H1 (cell line): ENCODE measurements around the gene MPND. TPM values are rescaled to one million over a fixed set of nuclear protein-coding genes. Genes with fewer than 3 reads are reported as not detected.

Experiments
- POU5F1 ChIP-seq: IDR thresholded peaks from 2 replicates; pipeline ENCODE4 v1.6.1; 2011; ENCODE audit warnings: low read depth, mild to moderate bottlenecking, low read length, moderate library complexity
- polyA plus RNA-seq, 7 experiments: library from polyadenylated mRNA; depleted of rRNA in 3 of 7; stranded (reverse) in 5 of 7; unstranded in 2 of 7; fragments of >200 nt in 5 of 7; fragments of 200-250 nt in 2 of 7; gene quantifications; 1 replicate in 5 of 7; 2 replicates in 1 of 7; 4 replicates in 1 of 7; pipeline versions ENCODE4 v1.2.1 to v1.2.3, GENCODE V29; 2011 to 2013; ENCODE audit warnings: missing spikeins in 2 of 7, mixed read lengths in 2 of 7
- total RNA-seq: library from RNA; stranded (reverse); fragmentation: NEBNext Ultra II Directional; extraction: Animal tissue kit (Norgen Biotek cat#: 25700); gene quantifications from 2 replicates; pipeline ENCODE4 v1.2.1, GENCODE V29; 2021

The MPND gene
- total and polyA plus RNA-seq, 2 of the 8 experiments (the other 6 are each of a cell fraction or from before 2014, with no cell fraction given), result 22.9 to 27.7 TPM

- no peak for TF ChIP-seq POU5F1
- TF ChIP-seq, all 59 proteins: peak for 10
Measured at GRCh38 chr19:4326837-4327251, 16.5 kb upstream of the MPND start (continued).
